ENCODE measurements around the gene CRISPLD2. TPM values are rescaled to one million over a fixed set of nuclear protein-coding genes. Genes with fewer than 3 reads are reported as not detected.
"Not testable (repeated sequence)": the region's sequence is repeated elsewhere in the genome, so short reads cannot be mapped to it uniquely, and the experiment has no call there.

Gene CRISPLD2
- total RNA-seq, 2 donors from 2014 or later, result 0.30 to 0.66 TPM

DNA sequence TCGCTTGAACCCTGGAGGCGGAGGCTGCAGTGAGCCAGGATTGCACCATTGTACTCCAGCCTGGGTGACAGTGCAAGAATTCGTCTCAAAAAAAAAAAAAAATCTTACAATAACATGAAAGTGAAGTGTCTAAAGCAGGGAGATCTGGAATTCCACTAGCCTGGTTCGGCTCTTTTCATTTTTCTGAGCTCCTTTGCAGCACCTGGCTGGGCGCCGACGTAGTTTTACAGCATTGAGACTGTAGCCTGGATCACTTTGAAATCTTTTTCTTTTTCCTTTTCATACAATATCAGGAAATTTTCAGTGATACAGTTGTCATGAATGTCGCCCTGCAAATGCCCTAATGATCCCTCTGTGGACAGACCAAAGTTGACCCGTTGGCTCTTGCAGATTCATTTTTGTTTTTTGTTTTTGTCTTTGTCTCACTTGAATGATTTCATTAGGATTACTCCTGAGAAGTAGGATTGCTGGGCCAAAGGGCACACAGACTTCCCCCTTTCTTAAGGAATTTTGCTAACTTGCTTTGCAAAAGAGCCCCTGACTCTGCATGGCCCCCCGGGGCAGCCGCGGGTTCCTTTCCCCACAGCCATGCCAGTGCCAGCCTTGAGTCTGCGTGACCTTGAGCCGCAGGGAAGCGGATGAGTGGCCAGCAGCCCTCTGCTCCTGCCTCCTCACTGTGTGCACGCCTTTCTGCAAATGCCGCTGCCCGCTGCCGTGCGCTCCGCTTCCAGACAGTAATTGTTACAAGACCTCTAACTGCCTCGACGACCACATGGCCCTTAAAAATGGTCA lies 28.0 kb downstream of the CRISPLD2 start:
- Mint-ChIP-seq H3K36me3 (ENCODE audit: low read depth) (no peaks in the 10 kb centered on the region), H3K27ac (no peak overlapping the region), H3K27me3 (no peaks in the 10 kb centered on the region), H3K4me1 (no peaks in the 10 kb centered on the region), H3K9me3 (no peaks in the 10 kb centered on the region), H3K4me3 (no peak overlapping the region)
- no peak for ATAC-seq (replicated peaks)

DNA sequence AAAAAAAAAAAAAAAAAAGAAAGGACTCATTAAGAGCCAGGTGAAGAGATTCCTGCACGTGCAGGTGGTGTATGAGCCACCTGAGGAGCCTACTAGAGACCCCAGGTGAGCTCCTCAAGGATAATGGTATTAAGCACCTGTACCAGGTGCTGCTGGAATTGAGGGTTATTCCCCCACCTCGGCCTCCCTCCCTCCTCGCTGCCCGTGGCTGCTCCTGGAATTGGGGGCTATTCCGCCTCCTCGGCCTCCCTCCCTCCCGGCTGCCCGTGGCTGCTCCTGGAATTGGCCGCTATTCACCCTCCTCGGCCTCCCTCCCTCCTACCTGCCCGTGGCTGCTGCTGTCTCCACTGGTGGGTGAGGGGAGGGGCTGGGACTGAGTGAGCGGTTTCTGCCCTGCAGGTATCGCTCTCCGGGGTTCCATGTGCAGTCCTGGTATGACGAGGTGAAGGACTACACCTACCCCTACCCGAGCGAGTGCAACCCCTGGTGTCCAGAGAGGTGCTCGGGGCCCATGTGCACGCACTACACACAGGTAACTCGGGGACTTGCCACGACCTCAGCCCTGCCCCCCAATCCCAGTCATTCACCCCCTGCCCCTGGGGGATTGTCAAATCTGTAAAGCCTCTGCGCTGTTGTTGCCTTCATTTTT lies 29.3 kb downstream of the CRISPLD2 start:
- H3K9me3 Mint-ChIP-seq, result no peaks in the 10 kb centered on the region
- H3K27ac Mint-ChIP-seq, result no peak overlapping the region
- H3K27me3 Mint-ChIP-seq, result no peaks in the 10 kb centered on the region
- ATAC-seq (replicated peaks), result no peak
- H3K4me1 Mint-ChIP-seq, result no peaks in the 10 kb centered on the region
- H3K4me3 Mint-ChIP-seq, result no peak overlapping the region
- H3K36me3 Mint-ChIP-seq (ENCODE audit: low read depth), result no peaks in the 10 kb centered on the region

GRCh38 chr16:84849751-84850150 lies 30.0 kb downstream of the CRISPLD2 start:
- no peaks in the 10 kb centered on the region for H3K36me3 Mint-ChIP-seq (ENCODE audit: low read depth)
- no peaks in the 10 kb centered on the region for H3K4me1 Mint-ChIP-seq
- H3K9me3 Mint-ChIP-seq, result no peaks in the 10 kb centered on the region
- ATAC-seq (replicated peaks), result no peak
- H3K27ac Mint-ChIP-seq, result no peak overlapping the region
- H3K27me3 Mint-ChIP-seq, result no peaks in the 10 kb centered on the region
- H3K4me3 Mint-ChIP-seq, result no peak overlapping the region

DNA sequence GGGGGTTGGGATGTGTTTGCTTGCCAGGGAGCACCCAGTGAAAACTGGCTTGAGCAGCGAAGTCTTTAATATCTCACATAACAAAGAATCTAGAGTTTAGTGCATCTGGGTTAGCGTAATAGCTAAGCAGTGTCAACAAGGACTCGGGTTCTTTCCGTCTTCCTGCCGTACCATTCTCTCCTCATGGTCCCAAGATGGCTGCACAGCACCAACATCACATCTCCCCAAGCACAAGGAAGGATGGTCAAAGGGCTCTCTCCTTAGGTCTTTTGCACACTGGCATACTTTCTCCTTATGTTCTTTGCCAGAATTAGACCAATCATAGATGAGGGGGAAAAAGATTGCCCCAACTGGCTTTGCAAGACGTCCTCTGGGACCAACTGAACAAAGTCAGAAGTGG lies 30.9 kb downstream of the CRISPLD2 start:
- Mint-ChIP-seq H3K4me1 (no peaks in the 10 kb centered on the region), H3K27ac (no peak overlapping the region), H3K9me3 (no peaks in the 10 kb centered on the region), H3K4me3 (no peak overlapping the region), H3K27me3 (no peaks in the 10 kb centered on the region), H3K36me3 (ENCODE audit: low read depth) (no peaks in the 10 kb centered on the region)
- ATAC-seq (replicated peaks), result no peak

GRCh38 chr16:84851192-84852127 lies 31.7 kb downstream of the CRISPLD2 start:
- Mint-ChIP-seq H3K27ac (no peak overlapping the region), H3K4me1 (no peaks in the 10 kb centered on the region), H3K9me3 (no peaks in the 10 kb centered on the region), H3K4me3 (no peak overlapping the region), H3K36me3 (ENCODE audit: low read depth) (no peaks in the 10 kb centered on the region), H3K27me3 (no peaks in the 10 kb centered on the region)
- no peak for ATAC-seq (replicated peaks)

GRCh38 chr16:84853534-84853933 lies 33.7 kb downstream of the CRISPLD2 start:
- Mint-ChIP-seq H3K27ac (no peak overlapping the region), H3K36me3 (ENCODE audit: low read depth) (no peaks in the 10 kb centered on the region), H3K4me1 (no peaks in the 10 kb centered on the region), H3K4me3 (no peak overlapping the region), H3K27me3 (no peaks in the 10 kb centered on the region), H3K9me3 (no peaks in the 10 kb centered on the region)
- no peak for ATAC-seq (replicated peaks)

DNA sequence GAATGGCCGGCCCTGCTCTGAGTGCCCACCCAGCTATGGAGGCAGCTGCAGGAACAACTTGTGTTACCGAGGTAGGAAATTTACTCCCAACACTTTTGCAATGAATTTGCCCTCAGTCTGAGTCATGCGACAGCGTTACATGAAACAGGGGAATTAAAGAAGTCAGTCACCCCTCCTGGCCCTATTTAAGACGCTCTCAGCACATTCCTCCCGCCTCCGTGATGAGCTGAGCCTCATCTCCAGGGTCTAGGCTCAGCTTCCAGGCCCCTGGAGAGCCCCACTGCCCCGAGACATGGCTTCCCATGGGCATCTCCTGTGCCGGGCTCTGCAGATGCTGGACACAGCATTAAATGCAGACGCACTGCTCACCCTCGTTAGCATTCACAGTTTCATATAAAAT lies 35.0 kb downstream of the CRISPLD2 start:
- H3K4me3 Mint-ChIP-seq, result no peak overlapping the region
- ATAC-seq (replicated peaks), result no peak
- H3K9me3 Mint-ChIP-seq, result peaks cover 2% of the 10 kb centered on the region
- H3K27ac Mint-ChIP-seq, result no peak overlapping the region
- no peaks in the 10 kb centered on the region for H3K4me1 Mint-ChIP-seq
- peaks cover 2% of the 10 kb centered on the region for H3K36me3 Mint-ChIP-seq (ENCODE audit: low read depth)
- H3K27me3 Mint-ChIP-seq, result no peaks in the 10 kb centered on the region

GRCh38 chr16:84855435-84856202 lies 35.8 kb downstream of the CRISPLD2 start:
- H3K27ac Mint-ChIP-seq, result peak overlapping the region; percentile 17
- H3K4me3 Mint-ChIP-seq; H3K36me3 Mint-ChIP-seq (ENCODE audit: low read depth); ATAC-seq (replicated peaks); H3K27me3 Mint-ChIP-seq; H3K4me1 Mint-ChIP-seq: not testable (repeated sequence)
- H3K9me3 Mint-ChIP-seq, result peaks cover 10% of the 10 kb centered on the region

GRCh38 chr16:84856203-84856581 lies 36.4 kb downstream of the CRISPLD2 start:
- peaks cover 12% of the 10 kb centered on the region for H3K9me3 Mint-ChIP-seq

GRCh38 chr16:84856811-84857210 lies 37.0 kb downstream of the CRISPLD2 start:
- H3K36me3 Mint-ChIP-seq (ENCODE audit: low read depth); H3K4me1 Mint-ChIP-seq; ATAC-seq (replicated peaks); H3K4me3 Mint-ChIP-seq; H3K27me3 Mint-ChIP-seq; H3K27ac Mint-ChIP-seq: not testable (repeated sequence)
- peaks cover 12% of the 10 kb centered on the region for H3K9me3 Mint-ChIP-seq

More at GRCh38 chr16:84856203-84856581, 36.4 kb downstream of the CRISPLD2 start:
- not testable (repeated sequence) for H3K36me3 Mint-ChIP-seq (ENCODE audit: low read depth); H3K27ac Mint-ChIP-seq; ATAC-seq (replicated peaks); H3K27me3 Mint-ChIP-seq; H3K4me1 Mint-ChIP-seq; H3K4me3 Mint-ChIP-seq

GRCh38 chr16:84859681-84860080 lies 39.9 kb downstream of the CRISPLD2 start:
- Mint-ChIP-seq H3K4me3 (no peak overlapping the region), H3K36me3 (ENCODE audit: low read depth) (peaks cover 6% of the 10 kb centered on the region), H3K27me3 (no peaks in the 10 kb centered on the region), H3K27ac (no peak overlapping the region), H3K9me3 (peaks cover 12% of the 10 kb centered on the region), H3K4me1 (no peaks in the 10 kb centered on the region)
- ATAC-seq (replicated peaks), result no peak

DNA sequence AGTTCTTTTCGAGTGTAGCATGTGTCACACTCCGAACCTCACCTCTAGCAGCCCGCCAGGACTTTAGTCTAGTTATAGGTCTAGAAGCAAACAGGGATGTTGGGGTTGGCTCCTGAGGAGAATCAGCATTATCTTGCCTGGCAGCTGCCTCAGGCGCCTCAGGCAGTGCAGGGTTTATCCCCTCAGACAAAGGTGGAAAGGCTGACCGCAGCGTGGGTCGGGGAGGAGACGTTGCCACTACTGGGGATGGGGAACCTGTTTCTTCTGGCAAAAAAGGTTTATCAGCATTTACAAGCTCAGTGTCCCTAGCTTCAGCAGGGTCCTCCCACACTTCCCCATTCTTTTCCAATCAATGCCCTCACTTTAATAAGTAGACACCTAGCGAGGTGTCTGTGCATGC lies 40.6 kb downstream of the CRISPLD2 start:
- peaks cover 12% of the 10 kb centered on the region for H3K9me3 Mint-ChIP-seq
- ATAC-seq (replicated peaks), result no peak
- H3K27me3 Mint-ChIP-seq, result no peaks in the 10 kb centered on the region
- H3K4me3 Mint-ChIP-seq, result no peak overlapping the region
- H3K4me1 Mint-ChIP-seq, result no peaks in the 10 kb centered on the region
- no peak overlapping the region for H3K27ac Mint-ChIP-seq
- H3K36me3 Mint-ChIP-seq (ENCODE audit: low read depth), result peaks cover 6% of the 10 kb centered on the region

DNA sequence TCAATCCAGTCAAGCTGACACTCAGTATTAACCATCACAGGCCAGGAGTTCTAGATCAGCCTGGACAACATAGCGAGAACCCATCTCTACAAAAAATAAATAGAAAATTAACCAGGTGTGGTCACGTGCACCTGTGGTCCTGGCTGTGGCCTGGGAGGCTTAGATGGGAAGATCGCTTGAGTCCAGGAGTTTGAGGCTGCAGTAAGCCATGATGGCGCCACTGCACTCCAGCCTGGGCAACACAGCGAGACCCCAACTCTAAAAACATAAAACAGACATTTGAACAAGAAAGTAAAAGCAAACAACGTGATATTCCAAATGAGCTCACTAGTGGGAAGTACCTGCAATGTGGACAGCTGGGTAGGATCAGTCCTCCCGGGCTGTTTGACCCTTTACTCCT lies 41.9 kb downstream of the CRISPLD2 start:
- no peak overlapping the region for H3K27ac Mint-ChIP-seq
- H3K4me3 Mint-ChIP-seq, result no peak overlapping the region
- ATAC-seq (replicated peaks), result no peak
- peaks cover 6% of the 10 kb centered on the region for H3K36me3 Mint-ChIP-seq (ENCODE audit: low read depth)
- no peaks in the 10 kb centered on the region for H3K27me3 Mint-ChIP-seq
- H3K9me3 Mint-ChIP-seq, result peaks cover 12% of the 10 kb centered on the region
- H3K4me1 Mint-ChIP-seq, result no peaks in the 10 kb centered on the region
